HT1080 (cell line): ENCODE data around the gene FBXW7. TPM values are rescaled to one million over a fixed set of nuclear protein-coding genes. Genes with fewer than 3 reads are reported as not detected.
"Not testable (repeated sequence)": the region's sequence is repeated elsewhere in the genome, so short reads cannot be mapped to it uniquely, and the experiment has no call there.

ENCODE experiments used
- DNase-seq: peaks from one replicate; pipeline ENCODE4 v3.0.0-alpha.2; 2015; ENCODE audit warnings: low read depth
- polyA plus RNA-seq, 2 experiments: library from polyadenylated mRNA; depleted of rRNA; stranded (reverse); fragments of >200 nt; gene quantifications; 2 replicates each; pipeline ENCODE4 v1.2.3, GENCODE V29; 2015
- total RNA-seq: library from RNA; depleted of rRNA; stranded (reverse); fragments of >200 nt; shearing (Covaris generic); gene quantifications from 2 replicates; pipeline ENCODE4 v1.2.3, GENCODE V29; 2014; rRNA removed

FBXW7 gene
- 15.0 and 17.4 TPM in 2 replicates for total RNA-seq
- 9.0 and 10.3 TPM in 2 replicates for polyA plus RNA-seq (2015; cell fraction: cytosol; rRNA removed)
- 27.4 and 38.5 TPM in 2 replicates for polyA plus RNA-seq (2015; cell fraction: nucleus; rRNA removed)

DNA sequence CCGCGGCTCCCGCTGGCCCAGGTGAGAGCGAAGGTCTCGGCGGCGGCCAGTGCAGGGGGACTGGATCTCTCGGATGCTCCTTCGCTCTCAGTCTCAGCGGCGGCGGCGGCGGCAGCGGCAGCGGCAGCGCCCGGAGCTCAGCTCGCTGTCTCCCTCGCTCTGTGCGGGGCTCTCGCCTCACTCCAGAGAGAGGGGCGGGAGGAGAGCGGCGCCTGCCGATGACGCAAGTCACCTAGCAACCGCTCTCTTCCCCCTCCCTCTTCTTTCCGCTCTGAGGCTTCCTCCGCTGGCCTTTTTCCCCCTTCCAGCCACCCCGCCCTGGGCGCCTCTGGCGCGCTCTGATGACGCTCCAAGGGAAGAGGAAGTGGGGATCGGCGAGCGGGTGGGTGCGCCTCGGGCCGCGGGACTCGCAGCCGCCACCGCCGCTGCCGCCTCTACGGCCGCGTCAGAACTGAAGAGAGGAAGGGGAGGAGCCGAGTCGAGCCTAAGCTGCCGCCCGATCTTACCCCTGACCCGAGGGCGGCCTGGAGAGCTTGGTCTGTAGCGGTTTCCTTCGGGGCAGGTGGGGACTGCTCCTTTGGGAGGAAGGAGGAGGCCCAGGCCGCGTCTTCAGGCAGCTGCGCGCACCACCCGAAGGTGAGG lies at the start of gene FBXW7:
FBXW7 (minus strand) TSS at position 190 of the 642 bp plus-strand sequence. CDS start 124,289 bp downstream, outside the sequence.
- peak; percentile 99 for DNase-seq

- no peak for DNase-seq
Observed at GRCh38 chr4:152585023-152585441, 49.1 kb upstream of the FBXW7 start.

DNA sequence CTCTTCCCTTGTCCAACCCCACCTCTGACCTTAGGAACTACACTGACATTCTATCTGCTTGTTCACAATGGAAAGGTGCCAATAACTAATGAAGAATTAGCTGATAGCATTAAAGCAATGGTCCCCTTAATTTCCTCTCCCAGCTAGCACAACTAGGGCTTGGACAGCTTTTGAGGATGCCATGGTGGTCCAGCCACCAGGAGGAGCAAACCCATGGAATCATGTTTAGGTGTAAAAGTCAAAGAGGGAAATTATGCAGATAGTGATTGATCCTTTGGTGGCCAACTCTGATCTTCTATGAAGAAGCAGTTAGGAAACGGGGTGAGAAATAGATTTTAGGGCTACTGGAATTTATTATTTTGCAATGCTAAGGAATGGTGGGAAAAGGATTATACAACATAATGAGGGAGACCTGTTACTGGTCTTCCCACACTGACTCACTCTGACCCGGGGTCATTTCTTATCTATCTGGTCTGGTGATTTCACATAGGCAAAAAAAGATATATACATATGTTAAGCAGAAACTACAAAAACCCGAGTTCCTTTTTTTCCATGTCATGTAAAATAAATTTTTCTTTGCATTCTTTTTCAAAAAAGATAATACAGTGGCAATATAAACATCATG lies 45.8 kb upstream of the FBXW7 start:
- no peak for DNase-seq

GRCh38 chr4:152579916-152580315 lies 44.0 kb upstream of the FBXW7 start:
- DNase-seq: no peak

DNA sequence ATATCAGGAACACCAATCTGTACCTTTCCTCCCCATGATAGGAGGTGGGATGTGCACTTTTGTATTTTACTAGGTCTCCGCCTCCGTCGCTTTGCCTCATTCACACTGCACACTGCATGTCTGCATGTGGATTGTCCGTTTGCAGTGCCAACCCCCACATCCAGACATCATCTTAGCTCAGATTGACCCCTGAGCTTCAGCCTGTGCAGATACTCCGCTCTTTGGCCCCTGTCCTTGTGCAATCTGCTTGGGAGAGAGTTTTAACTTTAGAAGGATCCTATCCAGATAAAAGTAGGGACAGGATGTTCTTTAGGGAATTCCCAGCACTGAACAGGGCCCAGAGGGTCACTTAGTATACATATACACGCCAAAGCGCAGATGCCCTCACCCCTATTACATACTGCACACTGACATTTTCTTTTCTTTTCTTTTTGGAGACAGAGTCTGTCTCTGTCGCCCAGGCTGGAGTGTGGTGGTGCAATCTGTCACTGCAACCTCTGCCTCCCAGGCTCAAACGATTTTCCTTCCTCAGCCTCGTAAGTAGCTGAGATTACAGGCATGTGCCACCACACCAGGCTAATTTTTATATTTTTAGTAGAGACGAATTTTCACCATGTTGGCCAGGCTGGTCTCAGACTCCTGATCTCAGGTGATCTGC lies 43.3 kb upstream of the FBXW7 start:
- DNase-seq: no peak

DNA sequence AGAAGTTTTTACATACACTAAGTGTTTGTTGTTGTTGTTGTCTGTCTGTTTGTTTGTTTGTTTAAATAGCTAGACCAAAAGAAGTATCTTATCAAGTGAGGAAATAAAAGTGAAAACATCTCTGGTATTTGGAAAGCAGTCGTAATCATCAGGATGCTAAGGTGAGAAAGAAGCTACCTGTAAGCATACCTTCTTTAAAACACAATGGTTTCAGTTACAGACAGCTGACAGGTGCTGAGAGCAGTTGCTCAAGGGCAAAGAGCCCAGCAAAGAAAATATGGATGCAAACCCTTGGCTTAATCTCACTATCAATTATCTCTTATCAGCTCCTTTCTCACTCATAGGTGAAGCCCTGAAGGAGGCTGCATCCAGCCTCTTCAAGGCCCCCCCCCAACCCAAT lies 42.8 kb upstream of the FBXW7 start:
- no peak for DNase-seq

GRCh38 chr4:152577708-152578396 lies 42.0 kb upstream of the FBXW7 start:
- DNase-seq: no peak

DNA sequence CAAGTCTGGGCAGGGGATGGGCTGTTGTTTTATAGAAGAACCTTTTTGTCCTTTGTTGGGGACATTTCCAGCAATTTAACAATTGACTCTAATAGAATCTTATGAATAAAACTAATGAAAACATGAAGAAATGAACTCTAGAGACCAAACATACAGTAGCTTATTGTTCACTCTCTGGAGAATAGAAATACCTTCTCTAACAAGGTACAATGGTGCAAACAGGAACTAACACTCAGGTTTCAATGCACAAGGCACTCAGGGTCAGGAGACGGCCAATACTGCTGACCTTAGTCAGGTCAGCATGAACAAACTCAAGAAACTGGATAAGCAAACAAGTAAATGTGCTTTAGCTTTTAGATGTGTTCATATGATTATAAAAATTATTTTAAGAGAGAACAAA lies 39.6 kb upstream of the FBXW7 start:
- DNase-seq: no peak

DNA sequence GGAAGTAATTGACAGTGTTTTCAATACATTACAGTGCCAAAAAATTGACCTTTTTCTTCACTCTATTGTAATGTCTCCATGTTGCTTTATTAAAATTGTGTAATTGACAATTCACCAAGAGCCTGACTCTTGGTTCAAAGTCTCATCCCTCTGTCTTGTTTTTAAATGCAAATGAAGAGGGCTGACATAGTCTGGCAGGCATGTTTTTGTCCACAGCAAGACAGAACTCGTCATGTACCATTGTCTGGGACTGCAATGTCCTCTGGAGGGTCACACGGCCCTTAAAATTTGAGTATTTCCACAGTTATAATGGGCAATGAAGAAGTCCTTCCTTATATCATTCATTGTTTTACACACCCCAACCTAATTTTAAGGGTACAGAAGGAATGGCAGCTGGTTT lies 38.0 kb upstream of the FBXW7 start:
- no peak for DNase-seq

- DNase-seq: peak; percentile 78
Observed at GRCh38 chr4:152572417-152573086, 36.7 kb upstream of the FBXW7 start.

DNA sequence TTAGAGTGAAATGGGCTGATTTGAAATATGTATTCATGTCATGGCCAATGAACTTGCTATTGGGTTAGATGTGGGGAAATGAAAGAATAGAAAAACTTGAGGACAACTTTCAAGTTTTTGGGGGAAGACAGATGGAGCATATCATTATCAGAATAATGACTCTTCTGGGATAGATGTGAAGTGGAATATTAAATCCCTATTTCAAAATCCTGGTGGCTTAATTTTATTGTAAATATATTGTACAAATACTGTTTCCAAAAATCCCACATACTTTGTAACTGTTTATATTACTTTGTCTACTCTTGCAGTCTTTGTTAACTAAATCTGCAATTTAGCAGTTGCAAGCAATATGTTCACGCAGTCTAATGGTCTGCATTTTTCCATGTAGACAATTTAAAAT lies 35.9 kb upstream of the FBXW7 start:
- DNase-seq: no peak

DNA sequence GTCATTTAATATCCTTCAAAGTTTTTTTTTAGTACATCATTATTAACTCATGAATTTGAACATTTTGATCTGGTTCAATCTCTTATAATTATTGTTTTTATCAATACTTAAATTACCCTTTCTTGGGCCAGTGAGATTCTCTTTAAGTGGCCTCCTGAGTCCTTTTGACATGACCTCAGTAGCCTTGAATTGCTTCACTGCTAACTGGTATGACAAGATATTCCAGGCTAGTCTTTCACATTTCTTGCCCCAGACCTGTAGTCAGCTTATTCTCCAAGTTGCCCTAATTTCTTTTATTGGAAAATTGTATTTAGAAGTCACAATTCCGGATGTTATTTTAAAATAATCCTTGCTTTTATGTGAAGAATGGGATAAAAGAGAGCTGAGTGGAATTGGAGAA lies 35.4 kb upstream of the FBXW7 start:
- no peak for DNase-seq

DNA sequence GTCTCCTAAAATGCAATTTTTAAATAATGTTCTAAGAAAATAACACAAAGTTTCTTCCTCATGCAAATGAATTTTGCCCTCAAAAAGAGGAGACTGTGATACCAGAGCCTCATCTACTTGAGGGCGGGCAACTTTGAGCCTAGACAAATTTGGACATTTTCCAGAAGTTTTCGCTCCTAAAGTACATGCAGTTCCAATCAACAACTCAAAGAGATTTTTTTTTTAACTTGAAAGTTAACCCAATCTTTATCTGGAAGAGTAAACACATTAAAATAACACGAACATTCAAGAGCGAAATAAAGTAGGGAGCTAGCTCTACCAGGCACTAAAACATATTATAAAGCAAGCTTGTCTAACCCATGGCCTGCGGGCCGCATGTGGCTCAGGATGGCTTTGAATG lies 29.4 kb upstream of the FBXW7 start:
- no peak for DNase-seq

GRCh38 chr4:152564336-152564735 lies 28.4 kb upstream of the FBXW7 start:
- DNase-seq: no peak

DNA sequence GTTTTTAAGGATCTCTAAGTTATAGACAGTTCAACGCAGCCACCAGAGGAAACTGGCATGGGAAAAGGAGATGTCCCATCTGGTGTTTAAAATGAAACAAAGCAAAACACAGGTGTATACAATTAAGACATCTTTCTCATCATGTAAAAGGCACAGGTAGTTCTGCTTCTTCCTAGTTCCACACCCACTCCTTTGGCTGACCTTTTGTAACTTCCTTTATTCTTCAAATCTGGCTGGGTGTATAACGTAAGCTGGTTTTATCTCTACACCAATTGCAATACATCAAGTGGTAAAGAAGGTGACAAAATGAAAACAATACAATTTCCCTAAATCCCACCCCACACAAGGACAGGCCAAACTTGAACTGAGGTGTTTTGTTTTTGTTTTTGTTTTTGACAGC lies 27.3 kb upstream of the FBXW7 start:
- DNase-seq: no peak

GRCh38 chr4:152559641-152560040 lies 23.7 kb upstream of the FBXW7 start:
- no peak for DNase-seq

- no peak for DNase-seq
Observed at GRCh38 chr4:152558396-152558795, 22.5 kb upstream of the FBXW7 start.

- DNase-seq: no peak
Observed at GRCh38 chr4:152556834-152557233, 20.9 kb upstream of the FBXW7 start.

GRCh38 chr4:152556283-152556682 lies 20.4 kb upstream of the FBXW7 start:
- DNase-seq: no peak

DNA sequence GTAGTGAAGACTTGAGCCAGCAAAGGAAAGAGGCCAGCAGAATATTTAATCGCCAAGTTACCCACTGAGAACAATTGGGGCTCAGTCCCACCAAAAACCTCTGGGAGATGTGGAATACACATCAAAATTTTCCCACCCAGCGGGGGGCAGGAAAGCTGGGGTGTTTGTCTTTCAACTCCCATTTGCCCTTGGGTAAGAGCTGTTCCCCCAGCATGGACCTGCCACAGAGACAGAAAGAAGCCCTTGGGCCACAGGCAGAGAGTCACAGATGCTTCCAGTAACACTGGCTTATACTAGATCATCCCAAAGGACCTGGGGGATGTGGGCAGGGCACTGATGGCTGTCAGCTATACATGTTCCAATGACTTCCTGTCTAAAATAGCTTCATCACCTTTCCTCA lies 18.9 kb upstream of the FBXW7 start:
- no peak for DNase-seq

GRCh38 chr4:152550687-152551086 lies 14.8 kb upstream of the FBXW7 start:
- DNase-seq: not testable (repeated sequence)
